Measurements from ENCODE around the gene SELL. TPM values are rescaled to one million over a fixed set of nuclear protein-coding genes. Genes with fewer than 3 reads are reported as not detected.
"Not testable (repeated sequence)": the region's sequence is repeated elsewhere in the genome, so short reads cannot be mapped to it uniquely, and the experiment has no call there.

The SELL gene
- polyA plus RNA-seq, 3 donors: 2.0 to 5.5 (median 3.5) TPM

DNA sequence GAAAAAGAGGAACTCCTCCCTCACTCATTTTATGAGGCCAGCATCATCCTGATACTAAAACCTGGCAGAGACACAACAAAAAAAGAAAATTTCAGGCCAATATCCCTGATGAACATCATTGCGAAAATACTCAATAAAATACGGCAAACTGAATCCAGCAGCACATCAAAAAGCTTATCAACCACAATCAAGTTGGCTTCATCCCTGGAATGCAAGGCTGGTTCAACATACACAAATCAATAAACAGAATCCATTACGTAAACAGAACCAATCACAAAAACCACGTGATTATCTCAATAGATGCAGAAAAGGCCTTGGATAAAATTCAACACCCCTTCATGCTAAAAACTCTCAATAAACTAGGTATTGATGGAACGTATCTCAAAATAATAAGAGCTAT lies 1.7 kb upstream of the SELL start:
- DNase-seq (ENCODE audit: extremely low read depth in 1 of 11, low read depth in 9 of 11, low spot score in 4 of 11): not testable (repeated sequence)

GRCh38 chr1:169712309-169712631 lies 850 bp upstream of the SELL start:
- DNase-seq (ENCODE audit: extremely low read depth in 1 of 11, low read depth in 9 of 11, low spot score in 4 of 11): no peak

DNA sequence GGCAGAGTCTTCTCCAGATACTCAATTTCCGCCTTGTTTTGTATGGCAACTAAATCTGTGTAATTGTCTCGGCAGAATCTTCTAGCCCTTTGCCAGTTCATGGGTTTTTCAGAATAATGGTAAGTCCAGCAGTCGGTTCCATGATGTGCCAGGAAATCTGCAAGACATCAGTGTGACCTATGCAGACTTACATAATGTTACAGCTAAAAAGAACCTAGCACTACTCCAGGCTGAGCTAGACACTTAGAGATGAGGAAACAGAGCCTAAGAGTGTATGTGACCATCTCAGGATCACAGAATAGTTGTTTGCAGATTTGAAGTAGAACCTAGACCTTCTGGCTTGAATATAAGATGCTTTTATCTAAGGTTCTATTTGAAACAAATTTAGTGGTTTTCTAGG lies 2.8 kb downstream of the SELL start:
- DNase-seq (ENCODE audit: extremely low read depth in 1 of 11, low read depth in 9 of 11, low spot score in 4 of 11): no peak

DNA sequence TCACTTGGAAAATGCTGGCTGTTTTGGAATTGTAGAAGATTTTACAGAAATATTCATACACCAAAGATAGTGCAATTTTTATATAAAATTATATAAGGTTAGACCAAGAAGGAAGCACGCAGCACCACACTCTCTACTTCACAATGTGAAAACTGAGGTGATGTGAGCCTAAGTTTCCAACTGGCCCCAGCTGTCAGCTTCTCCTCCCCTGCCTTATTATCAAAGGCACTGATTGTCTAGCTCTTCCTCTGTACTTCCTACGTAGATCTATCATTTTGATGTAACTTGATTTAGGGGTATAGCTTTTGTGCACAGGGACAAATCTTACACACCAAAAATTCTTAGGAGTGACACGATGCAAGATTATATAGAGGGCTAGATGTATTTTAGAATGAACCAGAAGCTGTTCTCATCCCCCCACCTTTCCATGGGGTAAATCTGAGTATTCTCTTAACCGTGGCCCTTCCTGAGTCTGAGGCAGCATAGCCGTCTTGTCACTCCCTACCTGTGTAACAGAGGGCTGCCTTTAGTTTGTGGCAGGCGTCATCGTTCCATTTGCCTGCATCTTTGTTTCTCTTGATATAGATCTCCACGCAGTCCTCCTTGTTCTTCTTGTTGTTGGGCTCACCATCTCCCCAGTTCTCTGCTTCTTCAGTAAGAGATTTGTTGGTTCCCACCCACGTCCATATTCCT lies 3.4 kb downstream of the SELL start:
- no peak for DNase-seq (ENCODE audit: extremely low read depth in 1 of 11, low read depth in 9 of 11, low spot score in 4 of 11)

DNA sequence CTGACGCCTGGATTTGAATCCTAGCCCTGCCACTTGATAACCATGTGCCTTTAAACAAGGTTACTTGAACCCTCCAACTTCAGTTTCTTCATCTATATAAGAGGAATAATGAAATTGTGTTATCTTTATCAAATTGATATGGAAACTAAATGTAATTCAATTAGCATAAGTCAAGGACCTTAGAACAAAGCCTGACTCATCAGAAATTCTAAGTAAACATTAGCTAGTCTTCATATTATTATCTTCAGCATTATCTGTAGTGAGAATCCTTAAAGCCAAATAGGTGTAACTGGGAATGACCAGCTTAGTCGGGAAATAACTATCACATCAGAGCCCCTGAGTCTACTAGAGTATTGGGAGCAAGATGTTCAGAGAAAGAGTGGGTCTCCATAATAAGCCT lies 6.6 kb downstream of the SELL start:
- DNase-seq (ENCODE audit: extremely low read depth in 1 of 11, low read depth in 9 of 11, low spot score in 4 of 11): no peak

GRCh38 chr1:169701261-169702005 lies 10.0 kb downstream of the SELL start:
- no peak for DNase-seq (ENCODE audit: extremely low read depth in 1 of 11, low read depth in 9 of 11, low spot score in 4 of 11)

DNA sequence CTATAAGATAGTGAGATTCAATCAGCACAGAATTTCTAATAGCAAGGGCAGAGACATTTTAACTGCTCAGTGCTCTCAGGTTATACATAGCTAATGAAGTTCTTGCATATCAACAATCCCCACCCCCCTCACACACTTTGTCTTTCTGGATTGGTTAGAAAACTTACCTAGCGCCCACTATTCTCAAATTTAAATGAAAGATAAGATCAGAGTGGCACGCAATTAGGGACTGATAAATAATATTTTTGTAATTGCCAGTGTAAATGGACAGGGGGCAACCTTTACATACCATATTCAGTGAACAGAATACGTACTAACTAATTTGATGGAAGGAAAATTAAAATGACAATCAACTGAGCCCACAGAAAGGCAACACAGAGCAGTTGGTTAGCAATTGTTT lies 11.7 kb downstream of the SELL start:
- no peak for DNase-seq (ENCODE audit: extremely low read depth in 1 of 11, low read depth in 9 of 11, low spot score in 4 of 11)

DNA sequence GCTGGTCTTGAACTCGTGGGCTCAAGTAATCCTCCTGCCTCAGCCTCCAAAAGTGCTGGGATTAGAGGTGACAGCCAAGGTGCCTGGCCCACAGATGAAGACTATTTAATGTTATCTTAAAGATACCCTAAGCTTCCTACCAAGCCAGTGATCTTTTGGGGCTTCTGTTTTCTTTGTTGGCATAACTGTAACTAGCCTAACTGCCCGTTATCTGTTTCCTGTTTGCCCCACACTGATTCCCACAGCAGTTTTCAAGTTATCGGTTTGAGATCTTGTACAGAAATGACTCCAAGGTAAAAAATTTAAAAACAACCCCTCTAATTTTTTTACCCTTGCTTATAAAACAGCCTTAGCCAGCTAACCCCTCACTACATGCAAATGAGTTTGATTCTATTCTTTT lies 12.4 kb downstream of the SELL start:
- no peak for DNase-seq (ENCODE audit: extremely low read depth in 1 of 11, low read depth in 9 of 11, low spot score in 4 of 11)

- no peak for DNase-seq (ENCODE audit: extremely low read depth in 1 of 11, low read depth in 9 of 11, low spot score in 4 of 11)
Observed at GRCh38 chr1:169697755-169698154, 13.7 kb downstream of the SELL start.

GRCh38 chr1:169696273-169697100 lies 14.9 kb downstream of the SELL start:
- no peak for DNase-seq (ENCODE audit: extremely low read depth in 1 of 11, low read depth in 9 of 11, low spot score in 4 of 11)

DNA sequence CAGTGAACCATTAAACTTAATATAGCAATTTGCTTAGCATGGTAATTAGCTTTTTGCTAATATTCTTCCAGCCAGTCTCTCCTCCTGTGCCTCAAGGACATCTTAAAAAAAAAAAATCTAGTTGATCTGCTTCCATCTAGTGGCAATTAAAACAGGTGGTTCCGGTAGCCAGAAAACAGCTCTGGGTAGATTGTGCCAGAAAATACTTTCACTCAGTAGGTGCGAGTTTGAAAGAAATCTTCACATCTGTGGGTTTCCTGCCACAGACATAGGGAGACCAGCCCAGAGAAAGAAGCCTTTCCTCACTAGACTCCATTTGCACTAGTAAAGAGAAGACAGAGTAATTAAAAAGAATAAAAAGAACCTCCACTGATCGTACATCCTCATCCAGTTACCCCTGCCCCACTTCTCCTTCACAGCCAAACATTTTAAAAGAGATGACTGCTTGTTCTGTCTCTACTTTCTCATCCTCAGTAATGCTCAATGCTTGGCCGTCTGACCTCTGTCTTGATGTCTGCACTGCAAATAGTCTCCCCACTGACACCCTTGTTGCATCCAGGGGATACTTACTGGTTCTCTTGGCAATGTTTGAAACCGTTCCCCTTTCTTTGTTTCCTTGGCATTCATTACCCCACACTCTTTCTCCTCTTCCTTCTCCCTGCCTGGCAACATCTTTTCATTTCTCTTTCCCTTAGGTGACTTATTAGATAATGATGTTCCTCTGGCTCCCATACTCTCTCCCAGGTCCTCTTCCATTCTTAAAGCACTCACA lies 16.9 kb downstream of the SELL start:
- no peak for DNase-seq (ENCODE audit: extremely low read depth in 1 of 11, low read depth in 9 of 11, low spot score in 4 of 11)

- DNase-seq (ENCODE audit: extremely low read depth in 1 of 11, low read depth in 9 of 11, low spot score in 4 of 11): no peak
Observed at GRCh38 chr1:169692756-169693460, 18.5 kb downstream of the SELL start.

DNA sequence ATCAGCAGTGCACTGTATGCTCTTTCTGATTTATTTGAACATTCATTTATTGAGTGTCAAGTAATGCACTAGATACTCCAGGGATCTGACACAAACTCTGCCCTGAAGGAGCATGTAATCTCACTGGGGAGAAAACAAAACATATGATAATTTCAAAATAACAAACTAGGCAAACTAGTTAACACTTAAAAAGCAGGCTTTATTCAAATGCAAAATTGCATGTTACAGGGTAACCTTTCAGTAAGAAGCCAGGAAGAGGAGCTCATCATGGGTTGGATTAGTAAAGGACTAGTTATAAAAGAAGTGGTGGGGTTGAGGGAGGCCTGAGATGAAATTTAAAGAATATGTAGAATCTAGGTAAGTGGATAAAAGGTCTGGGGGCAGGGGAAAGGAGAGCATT lies 20.9 kb downstream of the SELL start:
- DNase-seq (ENCODE audit: extremely low read depth in 1 of 11, low read depth in 9 of 11, low spot score in 4 of 11): no peak

DNA sequence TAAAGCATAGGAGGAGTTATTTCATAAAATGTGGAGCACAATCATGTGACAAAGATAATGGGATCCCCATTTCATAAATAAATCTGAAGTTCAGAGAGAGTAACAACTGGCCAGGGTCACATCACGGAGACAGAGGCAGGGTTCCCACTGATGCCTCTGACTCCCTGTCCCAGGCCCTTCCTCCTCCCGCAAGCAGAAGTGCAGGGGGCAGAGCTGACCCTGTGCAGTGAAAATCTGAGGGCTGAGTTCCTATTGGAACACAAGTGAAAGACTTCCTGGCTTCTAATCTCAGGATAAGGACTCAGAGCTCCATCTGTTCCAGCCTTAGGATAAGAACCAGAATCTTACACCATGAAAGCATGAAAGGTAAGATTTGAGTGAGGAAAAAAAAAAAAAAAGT lies 22.0 kb downstream of the SELL start:
- DNase-seq (ENCODE audit: extremely low read depth in 1 of 11, low read depth in 9 of 11, low spot score in 4 of 11): no peak

DNA sequence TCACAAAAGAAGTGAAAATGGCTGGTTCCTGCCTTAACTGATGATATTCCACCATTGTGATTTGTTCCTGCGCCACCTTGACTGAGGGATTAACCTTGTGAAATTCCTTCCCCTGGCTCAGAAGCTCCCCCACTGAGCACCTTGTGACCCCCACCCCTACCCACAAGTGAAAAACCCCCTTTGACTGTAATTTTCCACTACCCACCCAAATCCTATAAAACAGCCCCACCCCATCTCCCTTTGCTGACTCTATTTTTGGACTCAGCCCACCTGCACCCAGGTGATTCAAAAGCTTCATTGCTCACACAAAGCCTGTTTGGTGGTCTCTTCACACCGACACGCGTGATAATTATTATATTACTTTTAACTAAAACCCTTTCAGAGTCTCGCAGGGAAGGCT lies 23.0 kb downstream of the SELL start:
- DNase-seq (ENCODE audit: extremely low read depth in 1 of 11, low read depth in 9 of 11, low spot score in 4 of 11): not testable (repeated sequence)

GRCh38 chr1:169683661-169684060 lies 27.8 kb downstream of the SELL start:
- no peak for DNase-seq (ENCODE audit: extremely low read depth in 1 of 11, low read depth in 9 of 11, low spot score in 4 of 11)

GRCh38 chr1:169683168-169683567 lies 28.3 kb downstream of the SELL start:
- DNase-seq (ENCODE audit: extremely low read depth in 1 of 11, low read depth in 9 of 11, low spot score in 4 of 11): not testable (repeated sequence)

- no peak for DNase-seq (ENCODE audit: extremely low read depth in 1 of 11, low read depth in 9 of 11, low spot score in 4 of 11)
Observed at GRCh38 chr1:169682071-169682470, 29.3 kb downstream of the SELL start.

DNA sequence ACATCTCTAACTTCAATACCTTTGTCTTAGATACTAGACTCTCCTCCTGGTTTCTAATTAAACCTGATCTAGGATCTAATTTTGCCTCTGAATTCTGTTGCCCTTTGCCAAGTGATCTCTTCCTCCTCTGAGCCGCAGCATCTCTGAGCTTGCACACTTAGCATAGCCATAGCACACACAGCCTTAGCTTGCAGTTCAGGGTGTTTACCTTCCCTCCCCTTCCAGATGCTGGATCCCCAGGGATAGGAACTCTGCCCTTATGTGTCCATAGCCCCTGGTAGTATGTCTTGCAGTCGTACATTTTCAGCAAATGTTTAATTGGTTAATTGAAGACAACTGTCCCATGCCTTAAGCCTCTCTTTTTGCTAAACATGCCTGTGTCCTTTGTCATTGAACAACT lies 30.3 kb downstream of the SELL start:
- no peak for DNase-seq (ENCODE audit: extremely low read depth in 1 of 11, low read depth in 9 of 11, low spot score in 4 of 11)

Data from renal cortex interstitium (tissue), 11 donors.